Measurements from ENCODE around the gene MARCHF11.

The MARCHF11 gene, protein sequence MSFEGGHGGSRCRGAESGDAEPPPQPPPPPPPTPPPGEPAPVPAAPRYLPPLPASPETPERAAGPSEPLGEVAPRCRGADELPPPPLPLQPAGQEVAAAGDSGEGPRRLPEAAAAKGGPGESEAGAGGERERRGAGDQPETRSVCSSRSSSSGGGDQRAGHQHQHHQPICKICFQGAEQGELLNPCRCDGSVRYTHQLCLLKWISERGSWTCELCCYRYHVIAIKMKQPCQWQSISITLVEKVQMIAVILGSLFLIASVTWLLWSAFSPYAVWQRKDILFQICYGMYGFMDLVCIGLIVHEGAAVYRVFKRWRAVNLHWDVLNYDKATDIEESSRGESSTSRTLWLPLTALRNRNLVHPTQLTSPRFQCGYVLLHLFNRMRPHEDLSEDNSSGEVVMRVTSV

DNA sequence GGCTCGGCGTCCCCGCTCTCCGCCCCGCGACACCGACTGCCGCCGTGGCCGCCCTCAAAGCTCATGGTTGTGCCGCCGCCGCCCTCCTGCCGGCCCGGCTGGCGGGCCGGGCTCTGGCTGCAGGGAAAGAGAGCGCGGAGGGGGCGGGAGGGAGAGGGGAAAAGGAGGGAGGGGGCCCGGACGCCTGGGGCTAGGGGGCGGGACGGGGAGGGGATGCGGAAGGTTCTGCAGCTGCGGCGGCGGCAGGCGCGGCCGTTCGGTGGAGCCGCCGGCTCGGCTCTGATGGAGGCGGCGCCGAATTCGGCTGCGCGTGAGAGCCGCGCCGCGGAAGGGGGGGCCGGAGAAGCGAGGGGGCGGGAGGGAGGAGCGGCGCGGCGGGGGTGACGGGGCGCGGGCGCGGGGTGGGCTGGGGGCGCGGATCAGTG is at the start of gene MARCHF11:
Gene MARCHF11, minus strand, starts transcription at position 281 of the 425 bp plus-strand sequence. Its CDS starts 216 bp downstream, at position 65.
- H3K4me3 ChIP-seq (ENCODE audit: low read depth, low read length) = no peak within 1 kb of the TSS
- TF ChIP-seq, protein P1, sequence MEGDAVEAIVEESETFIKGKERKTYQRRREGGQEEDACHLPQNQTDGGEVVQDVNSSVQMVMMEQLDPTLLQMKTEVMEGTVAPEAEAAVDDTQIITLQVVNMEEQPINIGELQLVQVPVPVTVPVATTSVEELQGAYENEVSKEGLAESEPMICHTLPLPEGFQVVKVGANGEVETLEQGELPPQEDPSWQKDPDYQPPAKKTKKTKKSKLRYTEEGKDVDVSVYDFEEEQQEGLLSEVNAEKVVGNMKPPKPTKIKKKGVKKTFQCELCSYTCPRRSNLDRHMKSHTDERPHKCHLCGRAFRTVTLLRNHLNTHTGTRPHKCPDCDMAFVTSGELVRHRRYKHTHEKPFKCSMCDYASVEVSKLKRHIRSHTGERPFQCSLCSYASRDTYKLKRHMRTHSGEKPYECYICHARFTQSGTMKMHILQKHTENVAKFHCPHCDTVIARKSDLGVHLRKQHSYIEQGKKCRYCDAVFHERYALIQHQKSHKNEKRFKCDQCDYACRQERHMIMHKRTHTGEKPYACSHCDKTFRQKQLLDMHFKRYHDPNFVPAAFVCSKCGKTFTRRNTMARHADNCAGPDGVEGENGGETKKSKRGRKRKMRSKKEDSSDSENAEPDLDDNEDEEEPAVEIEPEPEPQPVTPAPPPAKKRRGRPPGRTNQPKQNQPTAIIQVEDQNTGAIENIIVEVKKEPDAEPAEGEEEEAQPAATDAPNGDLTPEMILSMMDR (IDR thresholded peaks at IDR 0.05; ENCODE audit: low read depth, low read length) = no peak

DNA sequence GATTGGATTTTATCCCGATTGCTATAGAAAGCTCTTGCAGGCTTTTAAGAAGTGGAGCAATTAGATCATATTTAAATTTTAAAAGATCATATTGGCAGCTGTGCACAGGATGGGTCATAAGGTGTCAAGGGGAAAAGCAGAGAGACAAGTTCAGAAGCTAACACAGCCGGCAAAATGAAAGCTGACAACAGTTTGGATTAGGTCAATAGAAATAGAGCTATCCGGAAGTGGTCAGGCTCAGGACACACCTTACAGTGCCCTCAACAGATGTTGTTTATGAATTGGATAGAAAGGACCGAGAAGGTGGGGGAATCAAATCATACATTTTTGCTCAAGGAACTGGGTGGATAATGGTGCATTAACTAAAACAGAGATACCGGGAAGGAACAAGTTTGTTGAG is 46.3 kb upstream of the MARCHF11 start:
- no peak overlapping the region for H3K4me3 ChIP-seq (ENCODE audit: low read depth, low read length)
- TF ChIP-seq, protein P1 (IDR thresholded peaks at IDR 0.05; ENCODE audit: low read depth, low read length) = no peak

DNA sequence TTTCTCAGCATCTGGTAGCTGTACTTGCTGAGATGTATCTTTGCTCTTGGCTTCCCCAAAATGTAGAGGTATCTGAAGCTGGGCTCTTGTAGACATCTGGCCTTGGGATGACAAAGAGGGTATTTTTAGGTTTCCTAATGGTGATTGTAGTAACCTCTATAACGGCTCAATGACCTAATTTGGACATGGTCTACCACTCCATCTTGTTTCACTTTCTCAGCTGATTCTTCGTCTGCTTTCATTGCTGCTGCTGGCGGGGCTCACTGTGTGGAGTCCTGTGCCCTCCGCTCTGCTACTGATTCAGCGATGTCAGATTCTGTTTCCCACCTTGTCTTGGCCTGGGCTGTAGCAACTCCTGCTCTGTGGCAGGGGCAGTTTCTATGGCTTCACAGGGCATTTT is 12.7 kb upstream of the MARCHF11 start:
- TF ChIP-seq, protein P1 (IDR thresholded peaks at IDR 0.05; ENCODE audit: low read depth, low read length) = no peak
- H3K4me3 ChIP-seq (ENCODE audit: low read depth, low read length) = no peak overlapping the region

DNA sequence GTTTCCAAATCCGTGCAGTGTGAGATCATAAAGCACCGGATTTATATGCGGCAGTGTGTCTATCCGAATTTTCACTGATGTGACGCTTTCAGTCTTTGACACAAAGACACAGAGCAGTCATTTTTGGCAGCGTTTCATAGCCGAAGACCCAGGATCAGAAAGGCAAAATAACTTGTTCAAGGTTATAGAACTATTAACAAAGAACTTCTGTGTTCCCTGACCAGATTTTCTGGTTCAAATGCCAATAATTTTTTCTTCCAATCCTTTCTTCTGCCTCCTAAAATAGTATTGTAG is 1.1 kb upstream of the MARCHF11 start:
- TF ChIP-seq, protein P1 (IDR thresholded peaks at IDR 0.05; ENCODE audit: low read depth, low read length) = no peak
- H3K4me3 ChIP-seq (ENCODE audit: low read depth, low read length) = no peak overlapping the region

DNA sequence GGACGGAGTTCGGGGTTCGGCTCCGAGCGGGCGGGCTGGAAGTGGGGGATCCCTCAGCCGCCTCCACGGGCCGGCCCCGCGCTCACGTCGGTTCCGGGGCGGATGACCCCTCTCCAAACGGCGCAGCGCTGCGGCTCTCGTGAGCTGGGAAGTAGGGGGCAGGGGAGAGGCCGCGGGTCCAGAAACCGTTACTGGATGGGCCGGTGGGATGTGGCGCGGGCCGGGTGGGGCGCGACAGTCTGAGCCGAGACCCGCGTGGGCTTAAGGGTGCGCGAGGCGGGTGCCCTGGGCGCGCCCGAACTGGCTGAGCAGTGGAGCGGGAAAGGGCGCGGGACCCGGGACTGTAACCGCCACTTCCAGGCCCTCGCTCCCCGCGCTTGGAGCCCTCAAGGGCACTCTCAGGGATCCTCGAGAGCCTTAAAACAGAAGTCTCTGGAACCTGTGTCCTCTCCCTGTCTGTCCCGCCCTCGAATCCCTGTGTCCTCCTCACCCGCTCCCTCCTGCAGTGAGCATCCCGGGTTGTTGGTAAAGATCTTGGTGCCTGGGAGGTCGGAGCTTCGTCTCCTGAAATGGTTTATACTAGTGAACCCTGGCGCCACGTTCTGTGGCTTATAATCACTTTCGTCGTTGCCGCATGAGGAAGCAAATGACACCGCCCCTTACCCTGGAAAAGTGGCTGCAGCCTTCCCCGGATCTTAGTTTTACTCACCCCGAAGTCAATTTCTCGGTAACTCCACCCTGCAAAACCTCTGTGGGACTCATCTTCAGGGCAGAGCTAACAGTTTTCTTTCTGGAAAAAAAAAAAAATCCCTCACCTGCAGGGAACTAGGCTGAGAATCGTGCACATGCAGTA is 571 bp upstream of the MARCHF11 start:
- TF ChIP-seq, protein P1 (IDR thresholded peaks at IDR 0.05; ENCODE audit: low read depth, low read length) = no peak
- H3K4me3 ChIP-seq (ENCODE audit: low read depth, low read length) = no peak overlapping the region

DNA sequence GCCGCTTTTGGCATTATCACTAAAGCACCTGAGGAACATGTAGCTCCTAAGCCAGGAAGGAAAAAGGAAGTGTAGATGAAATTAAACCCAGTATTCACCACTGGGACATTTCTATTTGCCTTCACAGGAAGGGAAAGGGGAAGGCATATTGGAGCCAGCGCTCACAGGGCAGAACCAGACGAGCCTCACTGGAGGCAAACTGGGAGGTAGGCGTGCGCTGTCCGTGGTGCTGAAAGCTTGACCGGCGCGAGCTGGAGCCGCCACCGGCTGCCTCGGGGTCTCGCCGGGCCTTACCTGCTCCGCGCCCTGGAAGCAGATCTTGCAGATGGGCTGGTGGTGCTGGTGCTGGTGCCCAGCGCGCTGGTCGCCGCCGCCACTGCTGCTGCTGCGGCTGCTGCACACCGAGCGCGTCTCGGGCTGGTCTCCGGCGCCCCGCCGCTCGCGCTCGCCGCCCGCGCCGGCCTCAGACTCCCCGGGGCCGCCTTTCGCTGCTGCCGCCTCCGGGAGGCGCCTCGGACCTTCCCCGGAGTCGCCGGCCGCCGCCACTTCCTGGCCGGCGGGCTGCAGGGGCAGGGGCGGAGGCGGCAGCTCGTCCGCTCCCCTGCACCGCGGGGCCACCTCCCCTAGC is 732 bp downstream of the MARCHF11 start:
- TF ChIP-seq, protein P1 (IDR thresholded peaks at IDR 0.05; ENCODE audit: low read depth, low read length) = no peak
- no peak overlapping the region for H3K4me3 ChIP-seq (ENCODE audit: low read depth, low read length)
